ENCODE measurements around the gene SNX21.

- TF ChIP-seq CTCF (IDR thresholded peaks at IDR 0.05), result no peak
- TF ChIP-seq POLR2A (IDR thresholded peaks at IDR 0.05), result no peak
These were observed 5.9 kb upstream of the SNX21 start for GRCh38 chr20:45827712-45828111.
